CD14-positive monocyte (primary cell): ENCODE results near the gene ZC3H12C. TPM values are rescaled to one million over a fixed set of nuclear protein-coding genes. Genes with fewer than 3 reads are reported as not detected.

Experiments used
- DNase-seq, 3 donors: peaks; one replicate each; pipeline ENCODE4 v3.0.0-alpha.2; 2011 to 2022
- H2AFZ ChIP-seq: 2 replicates; pipeline ENCODE4 v1.6.0; 2012; ENCODE audit warnings: mild to moderate bottlenecking, low read depth, low read length, inconsistent platforms; ENCODE audit not compliant: insufficient read depth, poor library complexity, severe bottlenecking
- H3K27ac ChIP-seq, 2 donors: 1 replicate in 1 of 2; 2 replicates in 1 of 2; pipeline ENCODE4 v1.5.1; 2012 to 2013; ENCODE audit warnings: low read length in 2 of 2, control low read depth in 1 of 2, inconsistent platforms in 1 of 2, low read depth in 1 of 2, mild to moderate bottlenecking in 1 of 2
- H3K27me3 ChIP-seq, 2 donors: one replicate each; pipeline versions ENCODE4 v1.6.0 to v1.6.1; 2011 to 2013; ENCODE audit warnings: low read length in 2 of 2; ENCODE audit not compliant: control insufficient read depth in 2 of 2, insufficient read depth in 2 of 2
- H3K36me3 ChIP-seq, 2 donors: replicated peaks in 1 of 2; 1 replicate in 1 of 2; 2 replicates in 1 of 2; pipeline versions ENCODE4 v1.5.1 to v1.6.1; 2012 to 2013; ENCODE audit warnings: low read length in 2 of 2, control low read depth in 1 of 2, inconsistent platforms in 1 of 2, mild to moderate bottlenecking in 1 of 2; ENCODE audit not compliant: insufficient read depth in 2 of 2, control insufficient read depth in 1 of 2
- H3K4me1 ChIP-seq, 2 donors: 1 replicate in 1 of 2; 2 replicates in 1 of 2; pipeline versions ENCODE4 v1.5.1 to v1.6.1; 2012 to 2013; ENCODE audit warnings: low read length in 2 of 2, control low read depth in 1 of 2, inconsistent platforms in 1 of 2, mild to moderate bottlenecking in 1 of 2, moderate library complexity in 1 of 2; ENCODE audit not compliant: insufficient read depth in 2 of 2, control insufficient read depth in 1 of 2
- H3K4me2 ChIP-seq: replicated peaks from 2 replicates; pipeline ENCODE3; 2012; ENCODE audit warnings: low read length, moderate library complexity, mild to moderate bottlenecking; ENCODE audit not compliant: poor library complexity, severe bottlenecking; ENCODE audit errors: extremely low read depth
- H3K4me3 ChIP-seq, 3 experiments: fragments of 200-600 bp in 1 of 3; sonication (generic) in 1 of 3; replicated peaks in 1 of 3; 1 replicate in 2 of 3; 2 replicates in 1 of 3; pipeline ENCODE4 v1.5.1; 2011 to 2013; ENCODE audit warnings: low read length in 3 of 3, mild to moderate bottlenecking in 3 of 3, control low read depth in 2 of 3, low read depth in 2 of 3, inconsistent platforms in 1 of 3, moderate library complexity in 1 of 3
- H3K79me2 ChIP-seq: 2 replicates; pipeline ENCODE4 v1.6.0; 2012; ENCODE audit warnings: mild to moderate bottlenecking, control low read depth, inconsistent platforms, low read length, moderate library complexity; ENCODE audit not compliant: insufficient read depth
- H3K9ac ChIP-seq: 2 replicates; pipeline ENCODE4 v1.6.0; 2017; ENCODE audit warnings: low read length, mild to moderate bottlenecking; ENCODE audit not compliant: insufficient read depth, poor library complexity, severe bottlenecking
- H3K9me3 ChIP-seq, 2 donors: replicated peaks in 1 of 2; 1 replicate in 1 of 2; 2 replicates in 1 of 2; pipeline versions ENCODE4 v1.5.1 to v1.6.1; 2012 to 2013; ENCODE audit warnings: low read length in 2 of 2, control low read depth in 1 of 2; ENCODE audit not compliant: control insufficient read depth in 1 of 2, insufficient read depth in 1 of 2
- H4K20me1 ChIP-seq: 2 replicates; pipeline ENCODE4 v1.6.0; 2012; ENCODE audit warnings: mild to moderate bottlenecking, low read length, control low read depth, moderate library complexity; ENCODE audit not compliant: insufficient read depth
- H3K27ac Mint-ChIP-seq, 7 donors: one replicate each; pipeline ENCODE4 v1.8.0; 2020; ENCODE audit warnings: mild to moderate bottlenecking in 7 of 7, mixed read lengths in 7 of 7, moderate library complexity in 6 of 7, inconsistent platforms in 2 of 7
- H3K27me3 Mint-ChIP-seq, 3 donors: one replicate each; pipeline ENCODE4 v1.8.0; 2021 to 2022; ENCODE audit warnings: low read depth in 3 of 3, mild to moderate bottlenecking in 3 of 3, mixed read lengths in 3 of 3, moderate library complexity in 3 of 3, inconsistent platforms in 1 of 3
- H3K36me3 Mint-ChIP-seq, 2 donors: one replicate each; pipeline ENCODE4 v1.8.0; 2020; ENCODE audit warnings: mixed read lengths in 2 of 2, inconsistent platforms in 1 of 2, mild to moderate bottlenecking in 1 of 2
- H3K4me1 Mint-ChIP-seq: one replicate; pipeline ENCODE4 v1.8.0; 2020; ENCODE audit warnings: mild to moderate bottlenecking, mixed read lengths
- H3K4me3 Mint-ChIP-seq, 2 donors: one replicate each; pipeline ENCODE4 v1.8.0; 2020; ENCODE audit warnings: mild to moderate bottlenecking in 2 of 2, mixed read lengths in 2 of 2, moderate library complexity in 1 of 2
- H3K9me3 Mint-ChIP-seq, 7 donors: one replicate each; pipeline ENCODE4 v1.8.0; 2020 to 2022; ENCODE audit warnings: mixed read lengths in 7 of 7, mild to moderate bottlenecking in 6 of 7, moderate library complexity in 6 of 7, inconsistent platforms in 2 of 7
- CTCF ChIP-seq: fragments of 200-600 bp; IDR thresholded peaks from one replicate; pipeline ENCODE4 v1.8.0; 2022; ENCODE audit warnings: antibody characterized with exemption, mild to moderate bottlenecking
- WGBS: methylation state at CpG from one replicate; pipeline ENCODE4 v1.1.5; 2013; ENCODE audit warnings: missing lambda C conversion rate; ENCODE audit not compliant: insufficient coverage; 5-methylcytosine and 5-hydroxymethylcytosine counted together
- intact Hi-C, 2 donors: fragments of 100-400 bp; cut with micrococcal nuclease; formaldehyde crosslinking; loops; one replicate each; pipeline versions ENCODE4 v1.15.0 to v1.15.1; 2023
- polyA minus RNA-seq: library from RNA; depleted of rRNA, polyadenylated mRNA; stranded (reverse); fragments of >200 nt; gene quantifications from 2 replicates; pipeline ENCODE4 v1.2.3, GENCODE V29; 2012
- polyA plus RNA-seq, 3 donors: library from polyadenylated mRNA; depleted of rRNA in 1 of 3; unstranded in 2 of 3; stranded (reverse) in 1 of 3; fragments of 300-500 nt in 2 of 3; fragments of >200 nt in 1 of 3; fragmentation: Illumina TruSeq in 2 of 3; gene quantifications; 1 replicate in 2 of 3; 2 replicates in 1 of 3; pipeline ENCODE4 v1.2.3, GENCODE V29; 2012 to 2021
- total RNA-seq, 12 experiments: library from RNA in 1 of 12; stranded (reverse) in 1 of 12; fragments of 120-200 nt in 1 of 12; gene quantifications; one replicate each; pipeline ENCODE4 v1.2.4 and lab custom pipeline; 2013 to 2026; ENCODE audit warnings: mixed read lengths in 6 of 12, inconsistent platforms in 1 of 12

Gene ZC3H12C
- 3.5 TPM for total RNA-seq (2013)
- polyA plus RNA-seq (1 to 10 TPM in 1 of 3 donors, under 1 TPM in 2; 0.47 to 2.6 (median 0.73) TPM), polyA minus RNA-seq (1.9 and 3.5 TPM in 2 replicates), total RNA-seq (lab: John Stamatoyannopoulos, UW) (215 to 762 (median 445) reads per million in 11 experiments)

- H3K9me3 ChIP-seq = no peaks in the 10 kb centered on the region
- H3K27ac ChIP-seq = peak within 1 kb of the TSS; percentile 74 to 83
- peaks cover 17 to 19% of the 10 kb centered on the region in 2 donors for H3K4me1 ChIP-seq
- Mint-ChIP-seq H3K4me3 (peak within 1 kb of the TSS; percentile 93 to 97), H3K27ac (peak within 1 kb of the TSS; percentile 79 to 95 (median 92)), H3K4me1 (peaks cover 31% of the 10 kb centered on the region), H3K27me3 (peaks cover 4 to 12% (median 10%) of the 10 kb centered on the region in 3 donors), H3K9me3 (peaks cover 0 to 2% (median 0%) of the 10 kb centered on the region in 7 donors), H3K36me3 (peaks cover 3% of the 10 kb centered on the region in 2 donors)
- intact Hi-C loops = loop anchor here in 1 of 2 donors (2.0 kb wide), 1 partner anchor 24 kb away; no protein-coding TSS in a partner anchor
- no peak for TF ChIP-seq CTCF
- no peaks in the 10 kb centered on the region for H4K20me1 ChIP-seq
- H3K9ac ChIP-seq = peak within 1 kb of the TSS; percentile 95
- peak within 1 kb of the TSS; percentile 73 for H2AFZ ChIP-seq
- H3K36me3 ChIP-seq = no peaks in the 10 kb centered on the region
- peak; percentile 87 to 96 (median 91) for DNase-seq
- no peaks in the 10 kb centered on the region for H3K27me3 ChIP-seq
- WGBS = under 1% methylated on average over 88 of the region's 110 CpGs
- peaks cover 44% of the 10 kb centered on the region for H3K79me2 ChIP-seq
- peak within 1 kb of the TSS; percentile 59 to 81 (median 65) for H3K4me3 ChIP-seq
- peak within 1 kb of the TSS; percentile 81 for H3K4me2 ChIP-seq
Measured at GRCh38 chr11:110092515-110093406, at the start of gene ZC3H12C. TSS of gene ZC3H12C (plus strand) at chr11:110093392. CDS start at chr11:110093412, 20 bp downstream.

- Histone ChIP-seq H3K4me3 (no peak overlapping the region), H3K36me3 (no peaks in the 10 kb centered on the region), H3K9me3 (peaks cover under 1 to 1% of the 10 kb centered on the region in 2 donors), H4K20me1 (no peaks in the 10 kb centered on the region), H3K4me2 (no peak overlapping the region), H3K9ac (no peak overlapping the region), H3K4me1 (peaks cover 0 to 2% of the 10 kb centered on the region in 2 donors), H2AFZ (no peak overlapping the region), H3K27ac (no peak overlapping the region), H3K79me2 (no peaks in the 10 kb centered on the region), H3K27me3 (no peaks in the 10 kb centered on the region)
- TF ChIP-seq CTCF = no peak
- Mint-ChIP-seq H3K4me3 (no peak overlapping the region), H3K36me3 (no peaks in the 10 kb centered on the region), H3K27ac (no peak overlapping the region), H3K4me1 (peaks cover 2% of the 10 kb centered on the region), H3K27me3 (peaks cover 0 to 3% (median 1%) of the 10 kb centered on the region in 3 donors), H3K9me3 (peaks cover 0 to 7% (median 3%) of the 10 kb centered on the region in 7 donors)
- DNase-seq = no peak
- WGBS = 97% methylated on average over 7 of the region's 9 CpGs
- intact Hi-C loops = no loop called here
Measured at GRCh38 chr11:110044226-110044968, 48.8 kb upstream of the ZC3H12C start.
